SK-N-SH treated with all-trans-retinoic acid at 6 μM for 48 hours (cell line): ENCODE measurements around the gene PSORS1C2.

Experiments used
- ARNTL ChIP-seq: fragments of 450-650 bp; formaldehyde crosslinking; IDR thresholded peaks from 2 replicates; pipeline ENCODE4 v1.5.0; 2020; ENCODE audit warnings: low read depth, mild to moderate bottlenecking, moderate library complexity, borderline replicate concordance
- BACH2 ChIP-seq: fragments of 250-450 bp; sonication (Bioruptor Pico); IDR thresholded peaks from 2 replicates; pipeline ENCODE4 v1.9.0; 2021; ENCODE audit warnings: mild to moderate bottlenecking, borderline replicate concordance
- OSR1 ChIP-seq: fragments of 250-450 bp; sonication (Bioruptor Pico); IDR thresholded peaks from 2 replicates; pipeline ENCODE4 v1.8.0; 2022; ENCODE audit warnings: moderate library complexity, mild to moderate bottlenecking, inconsistent platforms
- RARB ChIP-seq: fragments of 250-450 bp; sonication (Bioruptor Pico); IDR thresholded peaks from 2 replicates; pipeline ENCODE4 v1.8.0; 2021; ENCODE audit warnings: mild to moderate bottlenecking, moderate library complexity
- SNAI2 ChIP-seq: fragments of 250-450 bp; sonication (Bioruptor Pico); IDR thresholded peaks from 2 replicates; pipeline ENCODE4 v1.5.0; 2020; ENCODE audit warnings: mild to moderate bottlenecking, moderate library complexity
- TCF4 ChIP-seq: fragments of 250-450 bp; sonication (Bioruptor Pico); IDR thresholded peaks from 2 replicates; pipeline ENCODE4 v1.8.0; 2021; ENCODE audit warnings: mild to moderate bottlenecking, moderate library complexity, borderline replicate concordance
- ZC3H10 ChIP-seq: fragments of 250-450 bp; sonication (Bioruptor Pico); IDR thresholded peaks from 2 replicates; pipeline ENCODE4 v1.5.1; 2021; ENCODE audit warnings: mild to moderate bottlenecking, moderate library complexity
- ZFP3 ChIP-seq: fragments of 250-450 bp; sonication (Bioruptor Pico); IDR thresholded peaks from 2 replicates; pipeline ENCODE4 v1.5.0; 2020; ENCODE audit warnings: mild to moderate bottlenecking, moderate library complexity
- ZFP30 ChIP-seq: fragments of 450-650 bp; formaldehyde crosslinking; IDR thresholded peaks from 2 replicates; pipeline ENCODE4 v1.5.0; 2022; ENCODE audit warnings: mild to moderate bottlenecking, moderate library complexity
- TF ChIP-seq, protein P1 (sequence below): fragments of 250-450 bp; sonication (Bioruptor Pico); IDR thresholded peaks from 2 replicates; pipeline ENCODE4 v1.8.0; 2021; ENCODE audit warnings: low read depth, mild to moderate bottlenecking, moderate library complexity, borderline replicate concordance
- TF ChIP-seq, protein P2 (sequence below): fragments of 250-450 bp; sonication (Bioruptor Pico); IDR thresholded peaks from 2 replicates; pipeline ENCODE4 v1.8.0; 2020; ENCODE audit warnings: mild to moderate bottlenecking, moderate library complexity, borderline replicate concordance
- TF ChIP-seq, protein P3 (sequence below): fragments of 250-450 bp; sonication (Bioruptor Pico); IDR thresholded peaks from 2 replicates; pipeline ENCODE4 v1.5.1; 2021; ENCODE audit warnings: mild to moderate bottlenecking, moderate library complexity
- TF ChIP-seq, protein P4 (sequence below): fragments of 250-450 bp; sonication (Bioruptor Pico); IDR thresholded peaks from 2 replicates; pipeline ENCODE4 v1.5.1; 2020; ENCODE audit warnings: low read depth, mild to moderate bottlenecking, moderate library complexity

DNA sequence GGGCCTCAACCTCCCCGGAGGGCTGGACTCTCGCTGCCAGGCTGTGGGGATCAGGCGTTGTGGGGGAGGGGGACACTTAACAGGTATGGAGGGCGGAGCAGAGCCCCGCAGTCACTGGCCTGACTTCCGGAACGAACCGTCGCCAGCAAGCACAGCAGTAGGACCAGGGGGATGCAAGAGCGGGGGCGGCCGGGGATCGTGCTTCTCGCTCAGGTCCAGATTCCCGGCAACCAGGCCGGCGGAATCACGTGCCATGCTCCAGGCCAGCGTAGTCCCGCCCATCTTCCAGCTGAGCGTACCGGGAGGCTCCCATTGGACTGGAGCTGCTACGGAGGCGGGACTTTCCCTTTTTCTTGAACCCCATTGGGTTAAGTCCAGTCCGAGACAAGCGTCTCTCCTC, 41.6 kb upstream of the PSORS1C2 start:
- TF ChIP-seq, protein P1, sequence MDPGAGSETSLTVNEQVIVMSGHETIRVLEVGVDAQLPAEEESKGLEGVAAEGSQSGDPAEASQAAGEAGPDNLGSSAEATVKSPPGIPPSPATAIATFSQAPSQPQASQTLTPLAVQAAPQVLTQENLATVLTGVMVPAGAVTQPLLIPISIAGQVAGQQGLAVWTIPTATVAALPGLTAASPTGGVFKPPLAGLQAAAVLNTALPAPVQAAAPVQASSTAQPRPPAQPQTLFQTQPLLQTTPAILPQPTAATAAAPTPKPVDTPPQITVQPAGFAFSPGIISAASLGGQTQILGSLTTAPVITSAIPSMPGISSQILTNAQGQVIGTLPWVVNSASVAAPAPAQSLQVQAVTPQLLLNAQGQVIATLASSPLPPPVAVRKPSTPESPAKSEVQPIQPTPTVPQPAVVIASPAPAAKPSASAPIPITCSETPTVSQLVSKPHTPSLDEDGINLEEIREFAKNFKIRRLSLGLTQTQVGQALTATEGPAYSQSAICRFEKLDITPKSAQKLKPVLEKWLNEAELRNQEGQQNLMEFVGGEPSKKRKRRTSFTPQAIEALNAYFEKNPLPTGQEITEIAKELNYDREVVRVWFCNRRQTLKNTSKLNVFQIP = no peak
- TF ChIP-seq ZFP3 (CRISPR knock-in tag) (no peak), ARNTL (CRISPR knock-in tag) (no peak), RARB (CRISPR knock-in tag) (no peak), OSR1 (no peak), BACH2 (no peak), SNAI2 (no peak), TCF4 (CRISPR knock-in tag) (no peak), ZFP30 (no peak), ZC3H10 (CRISPR knock-in tag) (no peak)
- TF ChIP-seq, protein P2, sequence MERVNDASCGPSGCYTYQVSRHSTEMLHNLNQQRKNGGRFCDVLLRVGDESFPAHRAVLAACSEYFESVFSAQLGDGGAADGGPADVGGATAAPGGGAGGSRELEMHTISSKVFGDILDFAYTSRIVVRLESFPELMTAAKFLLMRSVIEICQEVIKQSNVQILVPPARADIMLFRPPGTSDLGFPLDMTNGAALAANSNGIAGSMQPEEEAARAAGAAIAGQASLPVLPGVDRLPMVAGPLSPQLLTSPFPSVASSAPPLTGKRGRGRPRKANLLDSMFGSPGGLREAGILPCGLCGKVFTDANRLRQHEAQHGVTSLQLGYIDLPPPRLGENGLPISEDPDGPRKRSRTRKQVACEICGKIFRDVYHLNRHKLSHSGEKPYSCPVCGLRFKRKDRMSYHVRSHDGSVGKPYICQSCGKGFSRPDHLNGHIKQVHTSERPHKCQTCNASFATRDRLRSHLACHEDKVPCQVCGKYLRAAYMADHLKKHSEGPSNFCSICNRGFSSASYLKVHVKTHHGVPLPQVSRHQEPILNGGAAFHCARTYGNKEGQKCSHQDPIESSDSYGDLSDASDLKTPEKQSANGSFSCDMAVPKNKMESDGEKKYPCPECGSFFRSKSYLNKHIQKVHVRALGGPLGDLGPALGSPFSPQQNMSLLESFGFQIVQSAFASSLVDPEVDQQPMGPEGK (CRISPR knock-in tag) = no peak
- TF ChIP-seq, protein P3, sequence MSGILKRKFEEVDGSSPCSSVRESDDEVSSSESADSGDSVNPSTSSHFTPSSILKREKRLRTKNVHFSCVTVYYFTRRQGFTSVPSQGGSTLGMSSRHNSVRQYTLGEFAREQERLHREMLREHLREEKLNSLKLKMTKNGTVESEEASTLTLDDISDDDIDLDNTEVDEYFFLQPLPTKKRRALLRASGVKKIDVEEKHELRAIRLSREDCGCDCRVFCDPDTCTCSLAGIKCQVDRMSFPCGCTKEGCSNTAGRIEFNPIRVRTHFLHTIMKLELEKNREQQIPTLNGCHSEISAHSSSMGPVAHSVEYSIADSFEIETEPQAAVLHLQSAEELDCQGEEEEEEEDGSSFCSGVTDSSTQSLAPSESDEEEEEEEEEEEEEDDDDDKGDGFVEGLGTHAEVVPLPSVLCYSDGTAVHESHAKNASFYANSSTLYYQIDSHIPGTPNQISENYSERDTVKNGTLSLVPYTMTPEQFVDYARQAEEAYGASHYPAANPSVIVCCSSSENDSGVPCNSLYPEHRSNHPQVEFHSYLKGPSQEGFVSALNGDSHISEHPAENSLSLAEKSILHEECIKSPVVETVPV (CRISPR knock-in tag) = no peak
- TF ChIP-seq, protein P4, sequence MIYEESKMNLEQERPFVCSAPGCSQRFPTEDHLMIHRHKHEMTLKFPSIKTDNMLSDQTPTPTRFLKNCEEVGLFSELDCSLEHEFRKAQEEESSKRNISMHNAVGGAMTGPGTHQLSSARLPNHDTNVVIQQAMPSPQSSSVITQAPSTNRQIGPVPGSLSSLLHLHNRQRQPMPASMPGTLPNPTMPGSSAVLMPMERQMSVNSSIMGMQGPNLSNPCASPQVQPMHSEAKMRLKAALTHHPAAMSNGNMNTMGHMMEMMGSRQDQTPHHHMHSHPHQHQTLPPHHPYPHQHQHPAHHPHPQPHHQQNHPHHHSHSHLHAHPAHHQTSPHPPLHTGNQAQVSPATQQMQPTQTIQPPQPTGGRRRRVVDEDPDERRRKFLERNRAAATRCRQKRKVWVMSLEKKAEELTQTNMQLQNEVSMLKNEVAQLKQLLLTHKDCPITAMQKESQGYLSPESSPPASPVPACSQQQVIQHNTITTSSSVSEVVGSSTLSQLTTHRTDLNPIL = no peak
